Hematopoietic multipotent progenitor cell treated with erythropoietin and hydrocortisone succinate and interleukin-3 and kit ligand, for 8 days (in vitro differentiated cells): ENCODE data around the gene C5orf63.
A peak's percentile ranks its signal among the peaks of the same experiment; 100 is the strongest.
"Not testable (repeated sequence)": the region's sequence is repeated elsewhere in the genome, so short reads cannot be mapped to it uniquely, and the experiment has no call there.

Experiments
- DNase-seq: peaks from one replicate; pipeline ENCODE4 v3.0.0-alpha.2; 2015

Gene C5orf63

DNA sequence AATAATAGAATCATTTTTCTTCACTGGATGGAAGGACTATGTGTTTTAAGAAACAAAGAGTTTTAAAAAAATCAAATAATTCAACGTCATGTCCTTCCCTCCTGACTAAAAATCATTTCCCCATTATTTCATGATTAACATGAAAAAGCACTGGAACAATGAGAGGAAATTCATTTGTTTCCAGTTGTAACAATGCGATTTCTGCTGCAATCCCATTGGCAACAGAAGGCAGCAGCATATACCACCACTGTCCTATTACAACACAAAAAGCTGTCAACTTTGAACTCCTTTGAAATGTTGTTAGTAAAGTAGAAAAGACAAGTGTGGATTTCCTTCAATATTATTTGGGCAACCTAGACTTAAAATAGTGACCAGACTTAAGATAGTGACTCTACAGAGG, 3.1 kb downstream of the C5orf63 start:
- DNase-seq: no peak

DNA sequence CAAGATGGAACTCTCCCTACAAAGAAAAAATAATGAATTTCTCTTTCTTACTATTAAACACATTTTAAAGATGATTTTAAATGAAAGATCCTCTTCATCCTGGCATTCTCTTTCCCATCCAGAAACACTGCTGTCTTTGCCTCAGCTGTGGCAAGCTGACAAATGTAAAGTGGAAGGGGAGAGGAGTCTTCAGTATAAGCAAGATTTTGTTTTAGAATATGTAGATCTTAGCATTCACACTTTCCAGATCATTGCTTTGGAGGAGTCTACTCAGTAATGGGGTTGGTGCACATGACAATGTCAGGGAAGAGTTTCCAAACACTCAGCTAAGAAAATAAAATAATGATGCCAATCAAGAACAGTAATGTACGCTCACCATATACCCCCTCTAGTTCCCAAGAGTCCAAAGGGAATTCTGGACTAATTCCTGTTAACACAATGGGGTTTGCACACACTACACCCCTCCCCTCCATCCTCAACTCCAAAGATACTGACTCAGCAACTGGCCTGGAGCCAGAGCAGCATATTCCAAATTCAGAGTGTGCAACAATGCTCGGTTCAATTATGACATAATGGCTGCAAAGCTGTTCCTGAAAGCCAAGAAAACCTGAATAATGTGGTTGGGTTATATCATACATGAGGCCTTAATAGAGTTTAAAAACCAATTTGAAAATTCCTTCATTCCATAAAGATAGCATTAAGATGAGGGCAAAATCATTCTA, 4.6 kb downstream of the C5orf63 start:
- DNase-seq: no peak

DNA sequence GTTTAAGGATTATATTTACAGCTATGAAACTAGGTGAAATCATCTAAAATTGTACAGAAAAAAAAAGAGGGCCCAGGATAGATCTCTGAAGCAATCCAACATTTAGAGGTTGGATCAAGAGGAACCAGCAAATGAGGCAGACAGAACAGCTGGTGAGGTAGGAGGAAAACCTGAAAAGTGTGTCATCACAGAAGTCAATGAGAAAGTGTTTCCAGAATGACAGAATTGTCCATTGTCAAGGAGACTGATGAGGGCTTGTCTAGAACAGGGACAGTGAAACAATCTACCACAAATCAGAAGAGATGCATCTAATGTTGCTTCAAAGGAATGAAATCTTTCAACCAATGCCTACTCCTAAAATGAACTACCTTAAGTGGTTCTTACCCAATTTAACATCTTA, 6.6 kb downstream of the C5orf63 start:
- DNase-seq: no peak

DNA sequence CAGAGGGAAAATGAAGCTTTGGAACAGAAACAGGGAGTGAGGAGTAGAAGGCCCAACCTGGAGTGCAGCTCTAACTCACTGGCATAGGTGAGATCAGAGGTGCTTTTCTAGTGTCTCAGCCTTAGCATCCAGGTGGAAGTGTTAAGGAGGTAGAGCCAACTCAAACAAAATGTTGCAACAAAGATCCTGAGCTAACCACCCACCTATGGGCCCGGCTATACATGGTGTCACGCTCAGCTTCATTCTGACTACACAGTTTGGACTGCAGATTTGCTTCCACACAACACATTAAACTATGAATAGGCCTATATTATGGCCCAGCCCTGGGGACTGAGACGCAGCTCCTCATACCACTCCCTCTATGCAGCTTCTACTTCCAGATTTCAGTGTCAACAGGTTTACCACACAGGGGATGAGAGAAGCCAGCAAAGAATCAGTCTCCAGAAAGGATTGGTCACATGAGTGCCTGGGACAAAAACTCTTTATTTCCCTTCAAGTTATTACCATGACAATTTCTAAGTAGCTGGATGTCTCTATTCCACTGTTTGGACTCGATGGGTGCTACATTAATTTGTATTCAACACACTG, 9.0 kb downstream of the C5orf63 start:
- no peak for DNase-seq

DNA sequence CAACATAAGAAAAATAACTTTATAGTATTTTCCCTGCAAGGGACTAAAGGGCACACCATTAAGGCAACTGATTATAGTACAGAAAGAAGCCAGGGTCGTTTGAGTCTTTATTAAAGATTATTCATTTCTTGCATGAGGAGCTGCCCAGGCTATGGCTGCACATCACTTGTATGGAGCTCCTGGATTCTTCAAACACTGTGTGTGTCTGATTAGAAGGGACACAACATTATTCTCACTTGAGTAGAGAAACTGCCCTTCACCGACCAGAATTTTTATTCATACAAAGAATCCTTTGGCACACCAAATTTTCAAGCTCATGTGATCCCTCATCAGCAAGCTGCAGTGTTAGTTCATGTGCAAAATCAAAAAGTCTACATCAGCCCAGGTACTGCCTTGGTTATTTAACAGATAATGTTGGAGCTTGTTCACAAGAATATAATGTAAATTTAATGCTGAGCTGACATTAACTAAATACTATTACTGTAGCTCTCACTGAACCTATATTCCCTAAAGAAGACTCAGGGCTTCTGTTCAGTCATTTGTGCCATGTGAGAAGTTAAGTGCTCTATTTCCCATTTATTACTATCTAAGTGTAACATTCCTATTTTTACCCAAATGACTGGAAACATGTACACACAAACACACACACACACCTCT, 9.9 kb downstream of the C5orf63 start:
- no peak for DNase-seq

DNA sequence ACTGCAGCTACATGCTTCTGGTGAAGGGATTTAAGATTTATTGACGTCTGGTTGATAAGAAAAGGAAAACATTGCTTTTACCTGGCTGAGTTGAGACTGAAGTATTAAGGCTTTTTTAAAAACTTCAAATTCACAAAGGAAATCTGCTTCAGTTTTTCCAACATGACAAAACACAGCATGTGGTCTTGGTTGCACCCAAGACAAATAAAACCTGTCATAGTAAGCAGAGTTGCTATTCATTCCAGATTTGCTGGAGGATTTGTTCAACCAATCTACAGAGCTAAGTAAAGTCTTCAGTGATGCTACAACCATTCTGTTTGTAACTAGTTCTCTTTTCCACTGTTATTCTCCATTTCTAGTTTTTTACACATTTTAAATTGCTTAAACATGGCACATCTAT, 11.3 kb downstream of the C5orf63 start:
- no peak for DNase-seq

DNA sequence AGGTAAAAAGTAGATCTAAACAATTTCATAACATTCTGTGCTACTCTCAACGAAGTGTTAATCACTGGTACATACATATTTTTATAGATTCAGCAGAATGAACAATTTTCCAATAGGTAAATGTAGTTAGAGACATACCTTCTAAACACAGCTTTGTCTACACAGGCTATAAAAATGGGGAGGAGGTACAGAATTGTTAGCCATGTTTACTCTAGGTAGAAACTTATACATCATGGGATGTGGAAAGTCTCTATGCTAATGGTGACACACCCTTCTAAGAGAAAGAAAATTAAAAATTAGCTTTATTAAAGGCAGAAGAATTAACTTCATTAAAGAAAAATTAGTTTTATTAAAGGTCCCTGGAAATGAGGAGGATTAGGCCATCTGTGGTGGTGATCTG, 11.8 kb downstream of the C5orf63 start:
- DNase-seq: no peak

DNA sequence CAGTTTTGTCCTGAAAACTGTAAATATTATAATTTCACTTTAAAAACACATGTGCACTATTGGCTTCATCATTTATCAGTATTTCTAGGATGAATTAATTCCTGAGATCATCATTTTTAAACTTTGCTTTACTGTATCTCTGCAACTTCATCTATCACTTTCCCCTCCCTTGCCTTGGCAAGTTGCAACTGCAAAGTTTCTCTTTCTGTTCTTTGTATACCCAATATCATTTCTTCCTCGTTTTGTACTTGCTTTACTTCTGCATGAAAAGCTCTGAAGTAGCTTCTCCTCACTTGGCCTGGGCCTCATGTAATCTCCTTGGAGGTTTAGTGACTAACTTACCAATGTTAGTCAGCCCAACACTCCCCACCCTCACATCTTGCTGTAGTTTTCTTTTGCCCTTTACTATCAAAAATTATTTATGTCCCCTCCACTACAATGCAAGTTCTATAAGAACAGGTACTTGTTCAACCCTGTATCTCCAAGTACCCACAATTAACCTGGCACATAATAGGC, 12.8 kb downstream of the C5orf63 start:
- no peak for DNase-seq

DNA sequence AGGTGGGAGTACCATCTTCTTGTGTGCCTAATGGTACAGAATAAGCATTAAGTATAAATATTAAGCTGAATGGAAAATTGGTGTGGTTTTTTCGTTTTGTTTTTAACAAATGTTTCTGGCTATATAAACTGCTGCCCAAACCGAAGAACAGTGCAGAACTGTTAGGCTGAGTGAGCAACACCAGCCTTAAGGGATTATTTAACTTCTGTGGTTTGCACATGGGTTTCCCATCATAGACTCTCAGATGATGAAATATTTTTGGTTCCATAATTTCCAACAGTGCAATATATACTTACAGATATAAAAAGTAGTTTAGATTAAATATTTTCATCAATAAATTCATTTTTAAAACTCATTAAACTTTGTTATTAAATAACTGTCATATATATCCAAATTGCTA, 16.4 kb downstream of the C5orf63 start:
- no peak for DNase-seq

DNA sequence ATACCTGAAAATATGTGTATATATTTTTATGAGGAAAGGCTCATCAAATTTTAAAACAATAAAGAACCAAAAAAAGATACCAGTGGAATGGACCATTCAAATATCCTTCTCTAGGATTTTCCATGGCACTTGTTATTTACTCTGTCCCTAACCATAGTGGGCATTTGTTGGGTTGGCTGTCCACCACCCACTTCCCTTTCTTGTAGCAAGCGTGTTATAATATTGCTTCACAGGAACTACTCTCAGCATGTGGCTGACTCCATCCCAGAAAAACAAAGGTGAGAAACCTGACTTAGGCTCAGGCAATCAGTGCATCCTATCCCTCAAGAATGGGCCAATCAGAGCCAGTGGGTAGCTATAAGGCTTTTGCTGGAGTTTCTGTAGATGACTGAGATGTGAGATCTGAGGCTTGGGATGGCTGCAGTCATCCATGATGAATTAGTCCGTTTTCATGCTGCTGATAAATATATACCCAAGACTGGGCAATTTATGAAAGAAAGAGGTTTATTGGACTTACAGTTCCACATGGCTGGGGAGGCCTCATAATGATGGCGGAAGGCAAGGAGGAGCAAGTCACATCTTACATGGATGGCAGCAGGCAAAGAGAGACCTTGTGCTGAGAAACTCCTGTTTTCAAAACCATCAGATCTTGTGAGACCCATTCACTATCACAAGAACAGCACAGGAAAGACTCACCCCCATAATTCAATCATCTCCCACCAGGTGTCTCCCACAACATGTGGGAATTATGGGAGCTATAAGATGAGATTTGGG, 17.2 kb downstream of the C5orf63 start:
- no peak for DNase-seq

DNA sequence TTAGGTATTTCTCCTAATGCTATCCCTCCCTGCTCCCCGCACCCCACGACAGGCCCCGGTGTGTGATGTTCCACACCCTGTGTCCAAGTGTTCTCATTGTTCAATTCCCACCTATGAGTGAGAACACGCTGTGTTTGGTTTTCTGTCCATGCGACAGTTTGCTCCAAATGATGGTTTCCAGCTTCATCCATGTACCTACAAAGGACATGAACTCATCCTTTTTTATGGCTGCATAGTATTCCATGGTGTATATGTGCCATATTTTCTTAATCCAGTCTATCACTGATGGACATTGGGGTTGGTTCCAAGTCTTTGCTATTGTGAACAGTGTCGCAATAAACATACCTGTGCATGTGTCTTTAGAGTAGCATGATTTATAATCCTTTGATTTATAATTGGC, 19.8 kb downstream of the C5orf63 start:
- DNase-seq: not testable (repeated sequence)

DNA sequence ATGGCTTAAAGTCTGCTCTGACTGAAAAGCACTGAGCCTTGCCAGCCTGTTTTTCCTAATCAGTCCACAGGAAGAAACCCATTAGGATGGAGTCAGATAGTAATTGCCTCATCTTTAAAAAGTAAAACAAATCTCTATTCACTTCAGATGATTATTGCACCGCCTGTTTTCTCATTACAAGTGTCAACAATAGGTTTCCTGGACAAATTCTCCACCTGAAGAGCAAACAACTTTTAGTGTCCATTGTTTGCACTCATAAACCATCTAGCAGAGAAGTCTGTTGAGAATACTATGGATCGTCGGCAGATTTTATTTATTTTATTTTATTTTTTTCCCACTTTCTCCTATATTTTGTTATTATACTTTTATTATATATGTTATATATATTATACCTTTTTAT, 20.3 kb downstream of the C5orf63 start:
- DNase-seq: no peak

DNA sequence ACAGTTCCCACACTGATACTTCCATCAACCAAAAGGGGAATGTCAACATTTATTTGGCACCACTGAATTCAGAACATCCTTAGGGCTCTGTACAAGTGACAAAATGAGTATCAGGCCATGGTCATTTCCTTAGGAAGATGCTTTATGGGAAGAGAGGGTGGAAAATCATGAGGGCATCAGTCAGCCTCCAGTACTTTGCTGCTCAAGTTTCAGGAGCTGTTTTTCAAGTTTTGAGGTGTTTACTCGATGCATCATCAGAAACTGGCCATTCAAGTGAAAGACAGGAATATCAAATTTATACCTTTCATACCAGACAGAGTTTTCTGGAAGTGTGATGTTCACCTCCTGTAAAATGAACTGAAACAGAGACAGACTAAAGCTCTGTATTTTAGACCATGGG, 21.7 kb downstream of the C5orf63 start:
- no peak for DNase-seq

DNA sequence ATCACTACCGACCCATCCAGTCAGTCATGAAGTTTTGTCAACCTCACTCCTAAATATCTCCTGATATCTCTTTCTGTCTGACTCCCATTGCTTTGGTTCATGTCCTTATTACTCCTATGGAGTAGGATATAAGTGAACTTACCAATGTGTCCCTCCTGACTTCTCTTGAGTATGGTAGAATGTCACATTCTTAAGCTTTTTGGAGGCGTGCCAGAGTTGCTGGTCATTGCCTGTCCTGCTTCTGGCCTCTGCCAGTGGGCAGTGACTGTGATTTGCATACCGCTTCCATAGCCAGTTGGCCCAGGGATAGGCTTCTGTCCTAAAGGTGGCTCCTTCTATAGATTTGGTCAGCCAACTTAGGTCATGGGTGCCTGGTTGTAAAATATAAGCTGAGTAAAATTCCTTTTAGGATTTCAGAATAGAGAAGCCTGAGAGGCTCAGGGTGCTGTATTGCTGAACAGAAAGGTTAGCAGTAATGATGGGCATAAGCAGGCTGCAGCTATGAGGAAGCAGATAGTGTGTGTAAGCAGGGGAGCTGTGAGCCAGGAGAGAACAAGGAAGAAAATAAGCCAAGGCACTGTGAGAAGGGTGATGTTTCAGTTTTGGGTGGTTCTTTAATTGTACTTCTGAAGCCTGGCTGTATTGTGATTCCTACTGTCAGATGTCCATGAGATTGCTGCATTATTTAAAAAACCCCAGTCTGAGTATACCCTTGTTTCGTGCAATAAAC, 26.8 kb downstream of the C5orf63 start:
- no peak for DNase-seq

DNA sequence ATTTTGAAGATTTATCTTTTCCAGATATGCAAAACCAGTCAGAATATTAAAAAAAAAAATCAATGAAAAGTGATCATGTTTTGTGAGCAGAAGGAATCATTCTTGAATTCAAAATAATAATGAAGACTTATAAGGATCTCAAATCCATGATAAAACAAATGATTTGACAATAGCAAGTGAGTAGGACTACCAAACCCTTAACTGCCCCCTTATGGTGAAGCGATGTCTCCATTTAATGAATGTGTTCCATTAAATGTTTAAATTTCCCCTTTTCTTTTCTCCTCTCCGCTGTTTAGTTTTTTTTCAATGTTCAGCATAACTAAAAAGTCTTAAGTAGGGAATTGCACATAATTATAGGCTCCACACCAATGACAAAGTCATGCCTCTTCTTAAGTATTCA, 30.7 kb downstream of the C5orf63 start:
- peak; percentile 50 for DNase-seq

DNA sequence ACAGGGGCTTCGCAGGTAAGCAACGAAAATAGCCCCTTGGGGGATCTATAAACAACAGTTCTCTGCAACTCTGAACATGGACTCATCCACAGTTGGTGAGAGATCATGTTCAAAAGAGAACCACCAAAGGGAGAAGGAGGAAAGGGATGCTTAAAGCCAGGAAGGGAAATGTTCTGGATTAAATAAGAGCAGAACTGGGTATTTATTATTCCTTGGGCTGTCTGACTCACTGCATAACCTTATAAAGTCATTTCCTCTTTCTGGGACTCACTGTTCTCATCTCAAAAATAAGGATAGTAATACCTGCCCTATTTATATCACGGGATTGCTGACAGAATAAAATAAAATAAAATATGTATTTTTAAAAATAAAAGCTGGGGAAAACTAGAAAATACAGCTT, 31.7 kb downstream of the C5orf63 start:
- DNase-seq: no peak

DNA sequence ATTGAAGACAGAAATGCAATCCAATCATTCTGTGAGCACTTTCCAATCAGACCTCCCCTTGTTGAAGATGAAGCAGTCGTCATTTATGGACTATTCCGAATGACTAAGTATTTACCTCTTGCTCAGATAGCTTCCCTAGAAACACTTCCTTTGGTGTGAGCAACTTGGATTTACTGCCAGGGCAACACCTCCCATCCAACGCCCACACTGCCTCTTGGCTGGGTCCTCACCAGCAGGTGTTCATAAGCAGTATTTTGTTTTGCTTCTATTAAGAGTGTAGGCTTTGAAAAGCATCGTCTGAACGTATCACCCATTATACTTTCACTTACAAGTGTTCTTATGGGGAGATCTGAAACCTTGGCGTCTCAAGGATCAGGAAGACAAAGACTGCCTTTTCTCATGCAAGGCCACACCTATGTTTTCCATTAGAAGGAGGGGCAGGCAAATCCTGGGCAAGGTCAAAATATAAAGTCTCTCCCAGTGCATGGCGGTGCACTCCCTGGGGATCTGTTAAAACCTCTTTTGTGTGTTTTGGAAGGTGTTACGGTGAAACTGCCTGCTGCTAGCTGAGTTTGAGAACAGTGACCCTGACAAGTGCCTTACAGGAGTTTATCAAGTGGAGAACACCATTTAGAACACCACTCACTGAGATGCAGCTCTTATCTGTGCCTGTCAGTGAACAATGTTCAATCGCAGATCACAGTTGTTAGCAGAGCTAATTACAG, 32.3 kb downstream of the C5orf63 start:
- no peak for DNase-seq

DNA sequence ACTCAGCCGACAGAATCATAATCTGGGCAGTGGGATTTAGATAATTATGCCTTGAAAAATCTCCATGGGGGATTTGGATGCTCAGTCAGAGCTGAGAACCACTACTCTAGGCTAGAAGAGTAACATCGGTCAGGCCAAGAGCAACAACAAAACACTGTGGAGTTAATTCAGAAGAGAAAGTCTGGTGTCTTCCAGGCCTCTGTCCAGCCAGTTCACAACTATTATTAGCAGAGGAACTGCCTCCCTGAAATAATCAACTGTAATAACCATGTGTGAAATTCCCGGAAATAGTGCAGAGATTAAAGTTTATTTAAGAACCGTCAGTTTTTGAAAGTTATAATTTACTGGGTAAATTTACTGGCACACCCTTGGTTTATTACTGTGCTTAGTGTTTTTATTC, 34.8 kb downstream of the C5orf63 start:
- DNase-seq: no peak

DNA sequence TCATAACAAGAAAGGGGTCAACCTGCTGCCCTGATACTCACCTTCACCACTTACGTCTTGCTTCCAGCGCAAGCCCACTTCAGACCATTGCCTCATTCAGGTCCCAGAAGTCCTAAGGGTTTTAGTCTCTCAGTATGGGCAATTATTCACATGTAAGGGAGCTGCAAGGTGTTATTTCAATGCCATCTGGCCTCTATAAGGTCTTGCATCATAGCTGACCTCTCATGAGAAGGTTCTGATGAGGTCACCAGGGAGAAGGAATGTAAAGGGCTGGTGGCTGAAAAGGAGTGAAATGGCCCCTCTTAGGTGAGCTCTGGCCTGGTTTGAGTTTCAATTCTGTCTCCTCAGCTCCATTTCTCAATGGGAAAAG, 41.5 kb downstream of the C5orf63 start:
- no peak for DNase-seq

DNA sequence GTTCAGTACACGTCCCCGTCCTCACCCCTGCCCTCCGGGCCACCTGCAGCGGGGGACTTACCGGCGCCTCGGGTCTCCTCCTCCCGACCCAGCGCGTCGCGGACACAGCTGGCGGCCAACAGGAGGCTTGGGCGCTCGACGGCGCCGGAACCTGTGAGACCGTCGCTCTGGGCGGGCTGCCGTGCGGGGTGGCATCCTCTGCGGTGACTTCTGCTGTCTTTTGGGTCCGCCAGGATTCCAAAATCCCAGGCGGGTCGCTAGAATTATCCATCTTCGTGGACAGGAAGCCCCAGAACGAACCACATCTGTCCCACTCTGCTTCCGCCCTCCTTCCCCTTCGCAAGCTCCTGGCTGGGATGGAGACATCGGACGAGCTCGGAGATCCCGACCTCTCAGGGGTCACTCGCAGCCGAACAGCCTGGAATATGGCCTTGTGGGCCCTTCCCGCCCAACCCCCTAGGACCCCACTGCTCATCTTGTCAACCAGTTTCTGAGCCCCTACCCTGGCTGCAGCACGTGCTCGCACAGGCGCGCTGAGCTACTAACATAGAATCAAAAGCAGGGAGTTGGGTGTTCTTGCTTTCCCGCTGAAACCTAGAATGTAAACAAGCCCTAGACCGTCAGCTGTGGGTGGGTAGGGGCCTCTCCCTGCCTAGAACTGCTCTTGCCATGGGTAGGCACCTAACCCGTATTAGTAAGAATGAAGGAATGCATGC, 42.0 kb downstream of the C5orf63 start:
- DNase-seq: no peak
